ELF-1 (cell line): Measurements from ENCODE around the gene OR51I2.

Experiments
- DNase-seq: peaks from one replicate; pipeline ENCODE4 v3.0.0-alpha.2; 2016; ENCODE audit warnings: low read depth, low spot score

Gene OR51I2

DNA sequence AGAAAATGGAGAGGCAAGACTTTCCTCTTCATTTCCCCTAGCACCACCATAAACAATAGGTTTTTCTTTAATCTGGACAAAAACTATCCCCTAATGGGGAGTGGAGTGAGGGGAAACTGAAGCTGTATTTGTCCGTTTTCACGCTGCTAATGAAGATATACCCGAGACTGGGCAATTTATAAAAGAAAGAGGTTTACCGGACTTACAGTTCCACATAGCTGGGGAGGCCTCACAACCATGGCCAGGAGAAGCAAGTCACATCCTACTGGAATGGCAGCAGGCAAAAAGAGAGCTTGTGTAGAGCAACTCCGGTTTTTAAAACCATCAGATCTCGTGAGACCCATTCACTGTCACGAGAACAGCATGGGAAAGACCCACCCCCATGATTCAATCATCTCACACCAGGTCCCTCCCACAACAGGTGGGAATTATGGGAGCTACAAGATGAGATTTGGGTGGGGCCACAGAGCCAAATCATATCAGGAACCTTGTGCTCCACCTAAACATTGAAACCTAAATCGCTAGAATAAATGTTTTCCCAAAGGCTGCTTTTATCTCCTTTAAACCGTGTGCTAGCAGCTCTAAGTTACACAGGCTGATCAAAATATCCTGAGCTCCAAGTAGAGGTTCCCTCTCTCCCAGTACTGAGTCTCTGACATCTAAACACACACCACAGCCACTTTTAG, 56.4 kb downstream of the OR51I2 start:
- no peak for DNase-seq
